Panc1 (cell line): ENCODE data around the gene ZNF385C.

Source experiments
- CTCF ChIP-seq: fragments of 450-650 bp; IDR thresholded peaks from 2 replicates; pipeline ENCODE4 v1.5.1; 2017; ENCODE audit warnings: mild to moderate bottlenecking
- POLR2AphosphoS5 ChIP-seq: IDR thresholded peaks from 2 replicates; pipeline ENCODE4 v1.6.1; 2012; ENCODE audit warnings: mild to moderate bottlenecking, low read depth, low read length, moderate library complexity
- REST ChIP-seq, 2 experiments: IDR thresholded peaks; 2 replicates each; pipeline ENCODE4 v1.6.1; 2011 to 2012; ENCODE audit warnings: low read depth in 2 of 2, control low read depth in 1 of 2, low read length in 1 of 2, mild to moderate bottlenecking in 1 of 2, moderate library complexity in 1 of 2; ENCODE audit not compliant: insufficient read depth in 1 of 2

- TF ChIP-seq CTCF (no peak), REST (IDR thresholded peaks at IDR 0.05; ENCODE audit: insufficient read depth in 1 of 2, low read depth in 2 of 2, low read length in 1 of 2) (no peak), POLR2AphosphoS5 (no peak)
Measured at GRCh38 chr17:42135151-42135550, 36.9 kb upstream of the ZNF385C start.
